GM19328 (cell line): ENCODE measurements around the gene DCTN2.
"Not testable (repeated sequence)": the region's sequence is repeated elsewhere in the genome, so short reads cannot be mapped to it uniquely, and the experiment has no call there.

Source experiments
- ATAC-seq: cut with Tn5 transposase; IDR thresholded peaks from one replicate; pipeline ENCODE4 v1.9.1; 2021; ENCODE audit warnings: mild to moderate bottlenecking, moderate library complexity; ENCODE audit not compliant: unreplicated experiment

DCTN2 gene

DNA sequence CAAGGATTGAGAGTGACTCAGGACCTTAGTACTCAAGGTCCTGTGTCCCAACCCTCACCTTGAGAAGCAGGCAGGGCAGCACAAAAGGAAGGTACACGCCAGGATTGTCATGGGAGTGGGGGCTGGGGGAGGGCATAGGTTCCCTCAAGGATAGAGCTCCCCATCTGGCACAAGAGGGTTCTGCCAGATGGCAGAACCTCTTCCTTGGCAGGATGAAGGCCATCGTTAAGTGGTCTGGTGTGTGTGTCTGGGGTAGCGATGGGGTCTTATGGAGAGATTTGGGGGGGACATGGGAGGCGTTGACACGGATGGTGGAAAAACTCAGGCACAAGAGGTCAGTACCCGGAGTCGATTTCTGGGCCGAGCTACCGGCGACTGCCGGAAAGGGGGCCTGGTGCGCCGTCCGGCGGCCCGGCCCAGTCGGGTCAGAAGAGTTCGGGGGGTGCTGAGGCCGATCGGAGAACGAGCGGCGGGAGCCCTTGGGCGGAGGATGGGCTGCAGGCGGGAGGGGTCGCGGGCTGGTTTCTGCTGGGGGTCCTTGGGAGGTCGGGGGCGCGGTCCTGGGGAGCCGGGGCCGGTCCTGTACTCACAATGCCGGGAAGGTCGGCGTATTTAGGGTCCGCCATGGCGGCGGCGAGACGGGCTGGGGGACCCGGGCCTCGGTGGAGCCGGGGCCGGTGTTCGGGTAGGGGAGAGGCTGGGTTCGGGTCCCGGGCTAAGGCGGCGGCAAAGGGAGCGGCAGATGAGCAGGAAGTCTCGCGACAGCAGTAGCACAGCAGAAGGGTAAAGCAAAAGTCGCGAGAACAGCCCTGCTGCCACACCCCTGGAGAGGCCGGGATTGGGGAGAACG lies at the start of gene DCTN2:
TSS of gene DCTN2 (minus strand) at position 755 of the 850 bp plus-strand sequence. CDS start at position 626, 129 bp downstream.
- peak; percentile 96 for ATAC-seq

GRCh38 chr12:57593187-57593586 lies 46.2 kb upstream of the DCTN2 start:
- ATAC-seq, result no peak

- no peak for ATAC-seq
Observed at GRCh38 chr12:57592551-57593165, 45.7 kb upstream of the DCTN2 start.

GRCh38 chr12:57591782-57592325 lies 44.9 kb upstream of the DCTN2 start:
- no peak for ATAC-seq

DNA sequence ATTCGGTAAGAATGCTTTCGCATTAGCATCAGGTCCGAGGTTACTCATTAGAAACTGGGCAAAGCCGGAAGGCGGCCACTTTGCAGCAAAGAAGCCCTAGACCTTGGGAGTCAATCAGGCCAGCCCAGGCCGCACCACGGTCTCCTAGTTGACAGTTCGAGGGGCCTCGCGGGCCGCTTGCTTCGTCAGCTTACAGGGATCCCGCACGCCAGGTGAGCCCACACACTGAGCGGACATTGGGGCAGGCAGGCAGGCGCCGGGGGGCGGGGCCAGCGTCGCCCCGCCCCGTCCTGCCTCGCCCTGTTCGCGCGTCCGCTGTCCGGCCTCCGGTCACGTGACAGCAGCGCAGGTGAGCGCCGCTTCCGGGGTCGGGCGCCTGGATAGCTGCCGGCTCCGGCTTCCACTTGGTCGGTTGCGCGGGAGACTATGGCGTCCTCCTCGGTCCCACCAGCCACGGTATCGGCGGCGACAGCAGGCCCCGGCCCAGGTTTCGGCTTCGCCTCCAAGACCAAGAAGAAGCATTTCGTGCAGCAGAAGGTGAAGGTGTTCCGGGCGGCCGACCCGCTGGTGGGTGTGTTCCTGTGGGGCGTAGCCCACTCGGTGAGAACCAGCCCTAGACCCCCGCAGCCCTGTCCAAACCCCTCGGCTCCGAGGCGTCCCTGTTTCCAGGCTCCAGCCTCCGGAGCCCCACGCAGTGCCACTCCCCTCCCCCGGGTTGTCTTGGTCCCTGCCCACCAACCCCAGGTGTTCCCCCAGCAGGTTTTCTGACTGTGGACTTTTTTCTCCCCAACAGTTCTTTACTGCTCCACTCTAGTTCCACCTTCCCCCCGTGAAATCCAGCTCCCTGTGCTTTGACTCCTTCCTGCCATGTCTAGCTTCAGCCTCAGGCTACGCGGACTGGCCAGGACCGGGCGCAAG lies 44.1 kb upstream of the DCTN2 start, which contains the start of gene PIP4K2C:
TSS of gene PIP4K2C (plus strand) at position 329 of the 918 bp plus-strand sequence. CDS start at position 427, 98 bp downstream.
- peak; percentile 91 for ATAC-seq

GRCh38 chr12:57590479-57590863 lies 43.5 kb upstream of the DCTN2 start:
- no peak for ATAC-seq

DNA sequence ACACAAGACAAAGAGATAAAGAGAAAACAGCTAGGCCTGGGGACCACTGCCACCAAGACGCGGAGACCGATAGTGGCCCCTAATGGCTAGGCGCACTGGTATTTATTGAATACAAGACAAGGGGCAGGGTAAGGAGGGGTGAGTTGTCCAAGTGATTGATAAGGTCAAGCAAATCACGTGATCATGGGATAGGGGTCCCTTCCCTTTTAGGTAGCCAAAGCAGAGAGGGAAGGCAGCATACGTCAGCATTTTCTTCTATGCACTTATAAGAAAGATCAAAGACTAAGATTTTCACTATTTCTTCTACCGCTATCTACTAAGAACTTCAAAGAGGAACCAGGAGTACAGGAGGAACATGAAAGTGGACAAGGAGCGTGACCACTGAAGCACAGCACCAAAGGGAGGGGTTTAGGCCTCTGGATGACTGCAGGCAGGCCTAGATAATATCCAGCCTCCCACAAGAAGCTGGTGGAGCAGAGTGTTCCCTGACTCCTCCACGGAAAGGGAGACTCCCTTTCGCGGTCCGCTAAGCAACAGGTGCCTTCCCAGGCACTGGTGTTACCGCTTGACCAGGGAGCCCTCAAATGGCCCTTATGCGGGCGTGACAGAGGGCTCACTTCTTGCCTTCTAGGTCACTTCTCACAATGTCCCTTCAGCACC lies 42.1 kb upstream of the DCTN2 start:
- ATAC-seq, result not testable (repeated sequence)

DNA sequence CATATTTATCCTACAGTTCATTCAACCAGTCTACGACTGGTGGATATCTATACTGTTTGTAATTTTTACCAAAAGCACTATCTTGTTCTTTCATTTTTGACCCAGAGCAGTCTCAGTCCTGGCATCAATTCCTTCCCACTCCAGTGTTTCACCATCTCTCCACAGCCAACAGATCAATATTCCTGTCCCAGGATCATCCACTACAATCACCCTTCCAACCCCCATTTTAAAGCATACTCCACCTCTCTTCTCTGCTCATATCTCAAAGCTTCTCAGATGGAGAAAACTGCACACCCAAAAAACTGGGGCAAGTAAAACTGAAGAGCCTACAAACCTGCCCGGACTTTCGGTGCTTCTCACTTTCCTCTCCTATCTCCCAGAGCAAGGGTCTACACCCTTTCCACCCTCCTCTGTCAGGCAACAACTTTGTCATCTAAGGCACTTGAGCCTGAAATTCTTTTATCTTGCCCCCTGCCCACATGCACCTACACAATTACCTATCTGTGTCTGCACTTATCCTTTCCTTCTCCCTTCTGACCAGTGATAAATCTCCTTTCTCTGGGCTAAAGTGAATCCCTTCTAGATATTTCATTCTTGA lies 39.9 kb upstream of the DCTN2 start:
- ATAC-seq, result no peak

- ATAC-seq, result no peak
Observed at GRCh38 chr12:57586128-57586527, 39.1 kb upstream of the DCTN2 start.

DNA sequence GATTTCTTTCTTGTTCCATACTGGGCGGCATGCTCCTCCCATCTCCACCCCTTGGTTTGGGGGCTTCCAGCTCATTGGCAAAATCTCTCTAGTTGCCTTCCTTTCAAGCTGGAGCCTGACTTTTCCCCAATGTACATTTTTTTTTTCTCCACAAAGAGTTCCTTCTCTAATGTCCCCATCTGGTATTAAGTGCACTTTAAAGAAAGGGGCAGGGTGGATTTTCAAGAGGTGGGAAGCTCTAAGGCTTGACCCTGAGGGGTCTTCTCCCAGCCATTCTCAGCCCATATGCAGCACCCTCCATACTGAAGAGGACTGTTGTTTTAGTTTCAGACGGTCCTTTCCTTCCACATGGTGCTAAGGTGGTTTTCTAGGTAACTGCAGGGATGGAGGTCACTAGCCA lies 38.2 kb upstream of the DCTN2 start:
- no peak for ATAC-seq

GRCh38 chr12:57584690-57585089 lies 37.7 kb upstream of the DCTN2 start:
- ATAC-seq, result no peak

- no peak for ATAC-seq
Observed at GRCh38 chr12:57584050-57584449, 37.1 kb upstream of the DCTN2 start.

GRCh38 chr12:57583008-57583831 lies 36.2 kb upstream of the DCTN2 start:
- ATAC-seq, result peak; percentile 93

- ATAC-seq, result no peak
Observed at GRCh38 chr12:57582440-57582839, 35.4 kb upstream of the DCTN2 start.

DNA sequence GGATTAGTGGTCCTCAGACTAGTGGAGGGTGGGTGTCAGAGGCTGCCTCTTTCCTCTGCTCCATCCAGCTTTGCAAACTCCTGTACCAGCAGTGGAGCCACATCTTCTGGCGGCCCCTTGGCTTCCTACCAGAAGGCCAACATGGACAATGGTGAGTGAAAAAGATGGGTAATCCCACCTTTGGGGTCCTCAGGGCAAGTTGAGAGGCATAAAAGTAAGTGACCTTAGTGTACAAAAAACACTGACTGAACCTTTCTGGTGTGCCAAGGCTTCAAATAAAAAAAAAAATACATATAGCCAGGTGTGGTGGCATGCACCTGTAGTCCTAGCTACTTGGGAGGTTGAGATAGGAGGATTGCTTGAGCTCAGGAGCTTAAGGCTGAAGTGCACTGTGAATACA lies 34.8 kb upstream of the DCTN2 start:
- ATAC-seq, result no peak

- no peak for ATAC-seq
Observed at GRCh38 chr12:57580466-57580795, 33.4 kb upstream of the DCTN2 start.

- no peak for ATAC-seq
Observed at GRCh38 chr12:57579677-57580465, 32.9 kb upstream of the DCTN2 start.

DNA sequence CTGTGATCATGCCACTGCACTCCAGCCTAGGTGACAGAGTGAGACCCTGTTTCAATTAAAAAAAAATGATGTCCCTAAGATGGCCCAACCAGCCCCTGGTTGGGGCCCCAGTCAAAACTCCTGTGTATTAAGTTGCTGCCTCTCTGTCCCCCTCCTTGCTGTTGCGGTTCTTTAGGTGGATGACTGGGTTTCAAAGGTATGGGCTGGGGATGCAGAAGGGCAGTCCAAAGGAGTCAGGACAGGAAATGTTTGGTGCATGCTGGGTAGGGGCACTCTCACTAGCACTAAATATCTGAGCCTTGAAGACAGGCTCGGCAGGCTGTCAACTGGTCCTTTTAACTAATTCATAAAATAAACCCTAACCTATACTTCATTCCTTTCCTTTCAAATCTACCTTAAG lies 32.0 kb upstream of the DCTN2 start:
- ATAC-seq, result no peak
